Natural killer cell (primary cell): ENCODE results near the gene DENND5B. TPM values are rescaled to one million over a fixed set of nuclear protein-coding genes. Genes with fewer than 3 reads are reported as not detected.

Experiments used
- ATAC-seq, 3 donors: fragments of 150-1000 bp in 2 of 3; fragments of 200-7000 bp in 1 of 3; cut with Tn5 transposase; 1 replicate in 1 of 3; 2 replicates in 2 of 3; pipeline ENCODE4 v1.10.0; 2021; ENCODE audit warnings: mild to moderate bottlenecking in 2 of 3, moderate library complexity in 2 of 3
- DNase-seq, 2 donors: peaks; one replicate each; pipeline versions ENCODE4 v3.0.0 to v3.0.0-alpha.2; 2013 to 2021; ENCODE audit warnings: mixed read lengths in 1 of 2
- H3K27ac ChIP-seq: one replicate; pipeline ENCODE4 v1.5.1; 2013; ENCODE audit warnings: mild to moderate bottlenecking, low read length
- H3K27me3 ChIP-seq: one replicate; pipeline ENCODE4 v1.6.1; 2013; ENCODE audit warnings: low read length; ENCODE audit not compliant: control insufficient read depth, insufficient read depth
- H3K36me3 ChIP-seq: one replicate; pipeline ENCODE4 v1.6.1; 2013; ENCODE audit warnings: low read length; ENCODE audit not compliant: control insufficient read depth, insufficient read depth
- H3K4me1 ChIP-seq: one replicate; pipeline ENCODE4 v1.6.1; 2013; ENCODE audit warnings: low read length; ENCODE audit not compliant: control insufficient read depth, insufficient read depth
- H3K4me3 ChIP-seq: one replicate; pipeline ENCODE4 v1.5.1; 2013; ENCODE audit warnings: low read length
- H3K9me3 ChIP-seq: one replicate; pipeline ENCODE4 v1.6.1; 2013; ENCODE audit warnings: low read length; ENCODE audit not compliant: control insufficient read depth, insufficient read depth
- H3K27ac Mint-ChIP-seq, 2 donors: one replicate each; pipeline ENCODE4 v1.8.0; 2022; ENCODE audit warnings: mild to moderate bottlenecking in 2 of 2, mixed read lengths in 2 of 2, moderate library complexity in 1 of 2
- H3K27me3 Mint-ChIP-seq, 2 donors: one replicate each; pipeline ENCODE4 v1.8.0; 2022; ENCODE audit warnings: low read depth in 2 of 2, mixed read lengths in 2 of 2
- H3K36me3 Mint-ChIP-seq: one replicate; pipeline ENCODE4 v1.8.0; 2022; ENCODE audit warnings: mixed read lengths
- H3K4me1 Mint-ChIP-seq, 2 donors: one replicate each; pipeline ENCODE4 v1.8.0; 2022; ENCODE audit warnings: mixed read lengths in 2 of 2
- H3K4me3 Mint-ChIP-seq: one replicate; pipeline ENCODE4 v1.8.0; 2022; ENCODE audit warnings: mild to moderate bottlenecking, moderate library complexity, mixed read lengths
- H3K9me3 Mint-ChIP-seq, 2 donors: one replicate each; pipeline ENCODE4 v1.8.0; 2022; ENCODE audit warnings: mixed read lengths in 2 of 2
- WGBS: methylation state at CpG from one replicate; pipeline ENCODE4 v1.1.7; 2013; ENCODE audit warnings: missing lambda C conversion rate; ENCODE audit not compliant: insufficient coverage; 5-methylcytosine and 5-hydroxymethylcytosine counted together
- intact Hi-C: fragments of 100-400 bp; cut with micrococcal nuclease; formaldehyde crosslinking; loops from one replicate; pipeline ENCODE4 v1.14.2; 2022
- total RNA-seq, 4 donors: library from RNA; stranded (reverse); fragments of 120-200 nt in 1 of 4; gene quantifications; one replicate each; pipeline versions ENCODE4 v1.2.3 to v1.2.4, GENCODE V29; 2013 to 2022
- TF ChIP-seq, protein P1 (sequence below): fragments of 200-600 bp; IDR thresholded peaks from one replicate; pipeline ENCODE4 v1.8.0; 2022; ENCODE audit warnings: antibody characterized with exemption

DENND5B gene
- total RNA-seq, 3 donors from 2014 or later (not counting 1 experiment from before 2014, with no cell fraction given): 0.52 to 2.4 (median 0.70) TPM

GRCh38 chr12:31583878-31584277, 7.1 kb downstream of the DENND5B start:
- no peaks in the 10 kb centered on the region for H3K9me3 ChIP-seq
- no peaks in the 10 kb centered on the region for H3K4me1 ChIP-seq
- no CpG with 5 or more reads among the region's 2 CpGs for WGBS
- TF ChIP-seq, protein P1, sequence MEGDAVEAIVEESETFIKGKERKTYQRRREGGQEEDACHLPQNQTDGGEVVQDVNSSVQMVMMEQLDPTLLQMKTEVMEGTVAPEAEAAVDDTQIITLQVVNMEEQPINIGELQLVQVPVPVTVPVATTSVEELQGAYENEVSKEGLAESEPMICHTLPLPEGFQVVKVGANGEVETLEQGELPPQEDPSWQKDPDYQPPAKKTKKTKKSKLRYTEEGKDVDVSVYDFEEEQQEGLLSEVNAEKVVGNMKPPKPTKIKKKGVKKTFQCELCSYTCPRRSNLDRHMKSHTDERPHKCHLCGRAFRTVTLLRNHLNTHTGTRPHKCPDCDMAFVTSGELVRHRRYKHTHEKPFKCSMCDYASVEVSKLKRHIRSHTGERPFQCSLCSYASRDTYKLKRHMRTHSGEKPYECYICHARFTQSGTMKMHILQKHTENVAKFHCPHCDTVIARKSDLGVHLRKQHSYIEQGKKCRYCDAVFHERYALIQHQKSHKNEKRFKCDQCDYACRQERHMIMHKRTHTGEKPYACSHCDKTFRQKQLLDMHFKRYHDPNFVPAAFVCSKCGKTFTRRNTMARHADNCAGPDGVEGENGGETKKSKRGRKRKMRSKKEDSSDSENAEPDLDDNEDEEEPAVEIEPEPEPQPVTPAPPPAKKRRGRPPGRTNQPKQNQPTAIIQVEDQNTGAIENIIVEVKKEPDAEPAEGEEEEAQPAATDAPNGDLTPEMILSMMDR: no peak
- DNase-seq (no peak), ATAC-seq (no peak)
- Mint-ChIP-seq H3K9me3 (no peaks in the 10 kb centered on the region), H3K4me3 (no peak overlapping the region), H3K27me3 (peaks cover 2 to 9% of the 10 kb centered on the region in 2 donors), H3K36me3 (no peaks in the 10 kb centered on the region), H3K27ac (no peak overlapping the region), H3K4me1 (no peaks in the 10 kb centered on the region)
- intact Hi-C loops: no loop called here
- no peaks in the 10 kb centered on the region for H3K27me3 ChIP-seq
- H3K27ac ChIP-seq: no peak overlapping the region
- no peak overlapping the region for H3K4me3 ChIP-seq
- H3K36me3 ChIP-seq: no peaks in the 10 kb centered on the region

GRCh38 chr12:31582155-31582554, 8.8 kb downstream of the DENND5B start:
- Mint-ChIP-seq H3K9me3 (no peaks in the 10 kb centered on the region), H3K4me3 (no peak overlapping the region), H3K27me3 (peaks cover 0 to 4% of the 10 kb centered on the region in 2 donors), H3K4me1 (no peaks in the 10 kb centered on the region), H3K27ac (no peak overlapping the region), H3K36me3 (no peaks in the 10 kb centered on the region)
- DNase-seq: no peak
- Histone ChIP-seq H3K27ac (no peak overlapping the region), H3K4me1 (no peaks in the 10 kb centered on the region), H3K4me3 (no peak overlapping the region), H3K36me3 (no peaks in the 10 kb centered on the region), H3K27me3 (no peaks in the 10 kb centered on the region), H3K9me3 (no peaks in the 10 kb centered on the region)
- ATAC-seq: no peak
- intact Hi-C loops: no loop called here
- 83% methylated on average over 2 of the region's 3 CpGs for WGBS
- TF ChIP-seq, protein P1: no peak

- no peak overlapping the region for H3K27ac ChIP-seq
These were observed 12.3 kb downstream of the DENND5B start for GRCh38 chr12:31578632-31579031.

More at GRCh38 chr12:31578632-31579031, 12.3 kb downstream of the DENND5B start:
- Histone ChIP-seq H3K36me3 (no peaks in the 10 kb centered on the region), H3K27me3 (no peaks in the 10 kb centered on the region), H3K9me3 (no peaks in the 10 kb centered on the region), H3K4me1 (no peaks in the 10 kb centered on the region), H3K4me3 (no peak overlapping the region)
- no peaks in the 10 kb centered on the region for H3K36me3 Mint-ChIP-seq
- H3K9me3 Mint-ChIP-seq: no peaks in the 10 kb centered on the region
- H3K27ac Mint-ChIP-seq: no peak overlapping the region
- DNase-seq: no peak
- TF ChIP-seq, protein P1: no peak
- ATAC-seq: no peak
- H3K4me1 Mint-ChIP-seq: no peaks in the 10 kb centered on the region
- 92% methylated on average over 2 of the region's 2 CpGs for WGBS
- H3K27me3 Mint-ChIP-seq: no peaks in the 10 kb centered on the region
- intact Hi-C loops: no loop called here
- H3K4me3 Mint-ChIP-seq: no peak overlapping the region
